ENCODE data around the gene KREMEN1.
A peak's percentile ranks its signal among the peaks of the same experiment; 100 is the strongest.

KREMEN1 gene

DNA sequence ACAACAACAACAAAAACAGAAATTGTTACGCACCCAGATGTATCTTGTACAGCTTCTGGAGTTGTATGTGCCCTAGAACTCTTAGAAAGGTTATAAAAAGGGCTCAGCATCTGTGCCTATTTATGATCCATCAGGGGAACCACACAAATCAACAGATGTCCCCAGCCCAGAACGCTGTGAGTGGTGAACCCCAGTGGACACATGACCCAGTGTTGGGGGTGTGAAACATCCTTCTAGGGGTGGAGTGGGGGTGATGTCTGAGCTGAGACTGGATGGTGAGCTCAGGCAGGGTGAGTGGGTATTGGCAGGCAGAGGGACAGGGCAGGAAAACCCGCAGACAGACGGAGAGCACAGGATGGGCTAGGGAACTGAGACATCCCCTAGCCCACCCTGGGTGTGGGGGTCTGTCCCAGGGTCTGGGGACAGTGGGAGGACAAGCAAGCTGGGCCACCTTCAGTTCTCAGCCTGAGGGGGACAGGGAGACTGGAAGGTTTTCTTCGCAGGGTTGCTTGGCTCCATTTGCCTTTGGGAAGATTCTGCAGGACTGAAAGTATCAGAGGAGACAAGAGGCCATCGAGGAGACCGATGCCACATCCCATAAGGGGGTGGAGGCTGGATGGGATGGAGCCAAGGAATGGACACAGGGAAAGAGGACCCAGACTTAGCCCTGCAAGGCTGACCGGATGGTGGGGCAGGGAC lies 127.0 kb downstream of the KREMEN1 start:
- TF ChIP-seq, protein P1, sequence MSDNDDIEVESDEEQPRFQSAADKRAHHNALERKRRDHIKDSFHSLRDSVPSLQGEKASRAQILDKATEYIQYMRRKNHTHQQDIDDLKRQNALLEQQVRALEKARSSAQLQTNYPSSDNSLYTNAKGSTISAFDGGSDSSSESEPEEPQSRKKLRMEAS (IDR thresholded peaks at IDR 0.05; ENCODE audit: low read depth, low read length): no peak
- TF ChIP-seq, protein P2, sequence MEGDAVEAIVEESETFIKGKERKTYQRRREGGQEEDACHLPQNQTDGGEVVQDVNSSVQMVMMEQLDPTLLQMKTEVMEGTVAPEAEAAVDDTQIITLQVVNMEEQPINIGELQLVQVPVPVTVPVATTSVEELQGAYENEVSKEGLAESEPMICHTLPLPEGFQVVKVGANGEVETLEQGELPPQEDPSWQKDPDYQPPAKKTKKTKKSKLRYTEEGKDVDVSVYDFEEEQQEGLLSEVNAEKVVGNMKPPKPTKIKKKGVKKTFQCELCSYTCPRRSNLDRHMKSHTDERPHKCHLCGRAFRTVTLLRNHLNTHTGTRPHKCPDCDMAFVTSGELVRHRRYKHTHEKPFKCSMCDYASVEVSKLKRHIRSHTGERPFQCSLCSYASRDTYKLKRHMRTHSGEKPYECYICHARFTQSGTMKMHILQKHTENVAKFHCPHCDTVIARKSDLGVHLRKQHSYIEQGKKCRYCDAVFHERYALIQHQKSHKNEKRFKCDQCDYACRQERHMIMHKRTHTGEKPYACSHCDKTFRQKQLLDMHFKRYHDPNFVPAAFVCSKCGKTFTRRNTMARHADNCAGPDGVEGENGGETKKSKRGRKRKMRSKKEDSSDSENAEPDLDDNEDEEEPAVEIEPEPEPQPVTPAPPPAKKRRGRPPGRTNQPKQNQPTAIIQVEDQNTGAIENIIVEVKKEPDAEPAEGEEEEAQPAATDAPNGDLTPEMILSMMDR (IDR thresholded peaks at IDR 0.05; ENCODE audit: low read depth, low read length): no peak
- TF ChIP-seq MYC (IDR thresholded peaks at IDR 0.05; ENCODE audit: low read depth, low read length) (no peak), POLR2A (IDR thresholded peaks at IDR 0.05; ENCODE audit: extremely low read depth, insufficient read length) (no peak)
- no peak for DNase-seq (ENCODE audit: low read depth)
- H3K4me3 ChIP-seq (ENCODE audit: low read depth, low read length): no peak overlapping the region

DNA sequence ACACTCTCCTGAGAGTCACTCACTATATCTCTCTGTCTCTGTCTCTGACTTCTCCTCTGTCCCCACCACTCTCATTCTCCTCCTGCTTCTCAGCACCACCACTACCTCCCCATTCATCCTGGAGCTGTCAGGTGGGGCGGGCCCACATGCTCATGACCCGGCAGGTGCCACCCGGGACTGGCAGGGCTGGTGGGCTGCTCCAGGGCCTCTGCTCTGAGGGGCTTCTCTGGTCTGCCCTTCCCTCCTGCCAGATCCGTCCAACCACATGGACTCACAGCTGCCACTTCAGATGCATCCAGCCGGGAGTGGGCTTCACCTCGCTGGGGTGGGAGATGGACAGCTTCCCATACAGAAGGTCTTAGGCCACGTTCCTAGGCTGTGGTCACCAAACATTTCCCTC lies 128.1 kb downstream of the KREMEN1 start:
- DNase-seq (ENCODE audit: low read depth): no peak
- H3K4me3 ChIP-seq (ENCODE audit: low read depth, low read length): no peak overlapping the region

DNA sequence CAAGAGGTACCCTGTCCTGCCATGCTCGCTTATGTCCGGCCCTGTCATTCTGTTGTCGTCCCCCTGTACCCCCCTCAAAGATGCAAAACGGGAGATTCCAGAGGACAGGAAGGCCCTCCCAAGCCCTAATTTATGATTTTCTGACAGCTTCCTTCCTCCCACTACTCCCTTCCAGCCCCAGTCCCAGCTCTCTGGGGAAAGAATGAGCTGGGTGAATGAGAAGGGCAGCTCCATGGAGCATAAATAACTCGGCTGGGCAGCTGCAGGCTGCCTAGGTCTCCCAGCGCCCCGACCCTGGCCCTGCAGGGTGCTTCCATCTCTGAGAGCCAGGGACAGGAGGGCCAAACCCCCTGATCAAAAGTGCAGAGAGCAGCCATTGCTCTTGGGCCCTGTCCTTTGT lies 128.9 kb downstream of the KREMEN1 start:
- peak overlapping the region; percentile 40 for H3K4me3 ChIP-seq (ENCODE audit: low read depth, low read length)
- TF ChIP-seq, protein P1 (IDR thresholded peaks at IDR 0.05; ENCODE audit: low read depth, low read length): no peak
- TF ChIP-seq, protein P2 (IDR thresholded peaks at IDR 0.05; ENCODE audit: low read depth, low read length): no peak
- no peak for TF ChIP-seq MYC (IDR thresholded peaks at IDR 0.05; ENCODE audit: low read depth, low read length)
- no peak for TF ChIP-seq POLR2A (IDR thresholded peaks at IDR 0.05; ENCODE audit: extremely low read depth, insufficient read length)
- DNase-seq (ENCODE audit: low read depth): no peak

More for the DNA sequence above, 128.1 kb downstream of the KREMEN1 start:
- TF ChIP-seq, protein P1 (IDR thresholded peaks at IDR 0.05; ENCODE audit: low read depth, low read length): no peak
- TF ChIP-seq POLR2A (IDR thresholded peaks at IDR 0.05; ENCODE audit: extremely low read depth, insufficient read length) (no peak), MYC (IDR thresholded peaks at IDR 0.05; ENCODE audit: low read depth, low read length) (no peak)
- TF ChIP-seq, protein P2 (IDR thresholded peaks at IDR 0.05; ENCODE audit: low read depth, low read length): no peak

DNA sequence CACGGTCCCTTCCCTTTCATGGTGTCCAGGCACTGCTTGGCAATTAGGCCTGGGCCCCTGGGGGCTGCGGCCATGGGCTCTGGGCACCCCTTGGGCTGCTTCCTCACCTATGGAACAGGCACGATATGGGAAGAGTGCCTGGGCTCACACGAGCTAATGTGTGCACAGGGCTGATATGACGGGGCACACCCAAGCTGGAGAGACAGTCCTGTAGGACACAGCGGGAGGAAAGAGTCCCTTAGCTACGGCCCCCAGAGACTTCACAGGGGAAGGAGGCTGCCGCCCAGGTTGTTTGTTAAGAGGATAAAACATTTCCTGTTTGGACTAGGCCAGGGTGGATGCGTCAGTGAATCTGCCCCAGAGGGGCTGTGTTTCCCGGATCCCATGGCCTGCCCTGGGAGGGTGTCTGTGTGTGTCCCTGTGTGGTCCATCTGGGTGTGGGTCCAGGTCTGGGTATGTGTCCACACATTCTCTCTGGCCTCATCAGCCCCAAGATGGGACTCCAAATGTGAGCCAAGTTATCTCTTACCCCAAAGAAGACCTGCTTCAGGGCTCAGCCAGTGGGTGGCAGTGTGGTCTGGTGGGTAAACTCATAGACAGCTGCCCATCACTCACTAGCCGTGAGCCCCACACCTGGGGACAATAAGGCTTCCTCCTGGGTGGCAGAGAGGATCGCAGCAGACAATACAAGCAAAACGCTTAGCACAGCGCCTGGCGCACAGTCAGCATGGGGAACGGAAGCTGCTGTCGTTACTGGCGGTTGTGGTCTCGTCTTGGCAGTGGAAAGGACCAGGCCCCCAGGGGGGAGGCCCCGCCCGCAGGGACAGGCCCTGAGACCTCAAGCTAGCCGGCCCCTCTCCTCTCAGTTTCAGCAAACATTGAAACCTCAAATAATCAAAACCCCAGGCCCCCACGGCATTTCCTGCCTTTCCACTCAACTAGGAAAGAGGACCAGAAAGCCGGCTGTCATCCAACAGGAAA lies 129.7 kb downstream of the KREMEN1 start:
- peak overlapping the region; percentile 72 for H3K4me3 ChIP-seq (ENCODE audit: low read depth, low read length)
- TF ChIP-seq MYC (IDR thresholded peaks at IDR 0.05; ENCODE audit: low read depth, low read length) (peak; percentile 70), POLR2A (IDR thresholded peaks at IDR 0.05; ENCODE audit: extremely low read depth, insufficient read length) (peak; percentile 34)
- TF ChIP-seq, protein P1 (IDR thresholded peaks at IDR 0.05; ENCODE audit: low read depth, low read length): peak; percentile 78
- TF ChIP-seq, protein P2 (IDR thresholded peaks at IDR 0.05; ENCODE audit: low read depth, low read length): peak; percentile 26
- peak; percentile 99 for DNase-seq (ENCODE audit: low read depth)

DNA sequence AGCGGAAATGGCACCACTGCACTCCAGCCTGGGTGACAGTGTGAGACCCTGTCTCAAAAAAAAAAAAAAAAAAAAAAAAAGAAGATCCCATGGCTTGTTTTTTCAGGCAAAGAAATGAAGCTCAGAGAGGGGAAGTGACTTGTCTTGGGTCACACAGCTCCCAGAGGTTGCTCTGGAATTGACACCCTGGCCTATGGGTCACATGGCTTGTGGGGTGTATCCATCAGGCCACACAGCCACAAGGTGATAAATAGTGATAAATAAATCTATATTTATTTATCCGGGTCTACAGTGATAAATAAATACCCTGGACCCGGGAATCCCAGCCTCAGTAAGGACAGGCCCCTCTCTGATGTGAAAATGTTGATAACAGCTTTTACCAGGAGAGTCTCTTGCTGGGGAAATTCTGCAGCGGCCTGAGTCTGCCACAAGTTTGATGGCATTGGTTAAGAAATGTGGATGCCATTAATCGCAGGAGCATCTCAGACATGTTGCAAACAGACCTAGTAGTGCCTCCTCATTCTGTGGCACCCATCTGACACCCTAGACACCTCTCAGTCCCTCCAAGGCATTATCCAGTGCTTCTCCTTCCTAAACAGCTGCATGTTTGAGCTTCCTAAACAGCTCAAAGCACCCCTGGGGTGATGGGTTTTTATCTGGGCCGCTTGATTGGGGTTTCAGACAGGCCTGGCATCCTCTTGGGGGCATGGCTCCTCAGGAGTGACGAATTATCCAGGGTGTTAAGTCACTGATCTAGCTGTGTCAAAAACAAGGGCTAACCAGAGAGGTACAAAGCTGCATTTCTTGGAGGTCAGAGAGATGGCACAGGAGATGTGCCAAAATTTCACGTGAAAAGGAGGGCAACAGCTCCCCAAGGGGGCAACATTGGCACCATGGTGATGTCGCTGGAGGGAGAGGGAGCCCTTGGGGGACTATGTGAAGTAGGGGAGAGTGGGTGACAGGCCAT lies 130.9 kb downstream of the KREMEN1 start:
- no peak for TF ChIP-seq MYC (IDR thresholded peaks at IDR 0.05; ENCODE audit: low read depth, low read length)
- TF ChIP-seq, protein P1 (IDR thresholded peaks at IDR 0.05; ENCODE audit: low read depth, low read length): no peak
- TF ChIP-seq, protein P2 (IDR thresholded peaks at IDR 0.05; ENCODE audit: low read depth, low read length): no peak
- TF ChIP-seq POLR2A (IDR thresholded peaks at IDR 0.05; ENCODE audit: extremely low read depth, insufficient read length): no peak
- peak; percentile 54 for DNase-seq (ENCODE audit: low read depth)
- H3K4me3 ChIP-seq (ENCODE audit: low read depth, low read length): peak overlapping the region; percentile 72

Data from NB4 (cell line).